ENCODE results near the gene ROS1.

Gene ROS1

DNA sequence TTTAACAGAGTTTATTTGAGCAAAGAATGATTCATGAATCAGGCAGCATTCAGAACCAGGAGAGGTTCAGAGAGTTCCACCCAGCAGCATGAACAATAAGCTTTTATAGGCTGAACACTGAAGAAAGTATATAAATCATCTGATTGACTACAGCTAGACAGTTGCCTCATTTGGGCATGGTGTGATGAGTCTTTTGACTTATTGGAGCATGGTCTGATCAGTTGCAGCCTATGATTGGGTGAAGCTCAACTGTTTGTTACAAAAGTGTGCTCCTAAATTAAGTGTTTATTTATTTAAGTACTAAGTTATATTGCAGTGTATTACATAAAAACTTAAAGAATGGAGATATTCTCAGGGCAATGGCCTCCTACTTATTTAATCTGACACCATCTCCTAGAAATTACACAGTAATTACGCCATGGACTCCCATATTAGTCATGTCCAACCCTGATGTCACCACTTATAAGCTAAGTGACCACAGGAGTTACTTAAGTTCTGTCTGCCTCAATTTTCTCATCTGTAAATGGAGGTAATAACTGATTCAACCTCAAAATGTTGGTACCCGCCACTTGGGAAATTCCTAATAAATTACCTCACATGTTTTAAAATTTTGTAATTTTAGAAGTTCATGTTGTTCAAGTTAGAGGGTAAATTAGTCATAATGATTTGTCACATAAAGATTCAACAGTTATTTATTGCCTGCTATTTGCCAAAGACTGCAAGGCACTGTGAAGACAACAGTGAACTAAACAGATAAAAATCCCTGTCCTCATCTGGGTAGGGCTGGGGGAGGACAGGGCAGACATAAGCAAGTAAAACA, 15.2 kb upstream of the ROS1 start:
- no peak for DNase-seq

DNA sequence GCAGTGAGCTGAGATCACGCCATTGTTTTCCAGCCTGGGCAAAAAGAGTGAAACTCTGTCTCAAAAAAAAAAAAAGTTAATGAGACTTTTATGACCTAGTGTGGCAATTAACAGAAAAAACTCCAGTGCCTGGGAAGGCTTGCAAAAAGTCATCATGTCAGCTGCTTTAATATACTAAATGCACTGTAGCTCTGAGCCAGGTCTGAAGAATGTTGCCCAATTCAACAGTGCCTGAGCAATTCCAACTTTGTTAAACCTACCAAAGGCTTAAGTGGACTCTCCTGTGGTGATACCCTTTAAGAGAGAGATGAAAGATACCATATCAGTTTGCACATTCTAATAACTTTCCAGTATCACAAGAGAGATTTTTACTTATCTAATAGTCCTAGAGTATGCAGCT, 6.5 kb upstream of the ROS1 start:
- DNase-seq, result no peak

- no peak for DNase-seq
These were observed 2.0 kb downstream of the ROS1 start for GRCh38 chr6:117423754-117424153.

- DNase-seq, result no peak
These were observed 7.4 kb downstream of the ROS1 start for GRCh38 chr6:117418320-117418719.

- no peak for DNase-seq
These were observed 7.9 kb downstream of the ROS1 start for GRCh38 chr6:117417851-117418250.

GRCh38 chr6:117414770-117415169, 11.0 kb downstream of the ROS1 start:
- no peak for DNase-seq

DNA sequence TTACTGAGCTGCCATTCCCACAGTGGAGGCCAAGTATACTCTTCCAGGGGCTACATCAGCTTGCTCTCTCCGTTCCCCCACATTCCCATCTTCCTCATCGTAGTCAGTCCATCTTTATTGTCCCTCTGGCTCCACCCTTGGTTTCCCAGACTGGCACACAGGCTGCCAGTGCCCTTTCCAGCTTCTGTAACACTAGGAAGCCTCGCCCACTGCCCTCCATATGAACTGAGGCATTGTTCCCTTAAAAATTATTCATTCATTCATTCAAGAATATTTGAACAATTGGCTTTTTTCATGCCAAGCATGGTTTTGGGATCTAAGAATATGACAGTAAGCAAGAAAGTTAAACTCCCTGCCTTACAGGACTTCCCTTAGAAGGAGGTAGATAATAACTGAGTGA, 14.3 kb downstream of the ROS1 start:
- no peak for DNase-seq

GRCh38 chr6:117409863-117410262, 15.9 kb downstream of the ROS1 start:
- DNase-seq, result no peak

DNA sequence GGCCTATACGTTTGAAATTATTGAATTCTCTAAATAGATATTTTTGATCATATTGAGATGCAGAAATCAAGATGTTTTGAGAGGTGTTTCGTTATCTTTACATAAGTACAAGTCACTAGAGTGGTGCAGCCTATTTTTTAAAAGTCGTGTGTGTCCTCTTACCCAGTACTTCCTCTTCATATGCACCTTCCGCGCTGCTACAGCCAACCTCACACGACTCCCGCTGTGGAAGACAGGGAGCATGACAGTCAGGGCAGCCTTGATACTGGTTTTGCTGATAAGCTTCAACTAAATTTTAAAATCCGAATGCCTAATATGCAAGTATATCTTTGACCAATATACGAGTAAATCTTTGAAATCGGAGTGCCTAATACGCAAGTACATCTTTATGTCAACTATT, 16.3 kb downstream of the ROS1 start:
- DNase-seq, result no peak

DNA sequence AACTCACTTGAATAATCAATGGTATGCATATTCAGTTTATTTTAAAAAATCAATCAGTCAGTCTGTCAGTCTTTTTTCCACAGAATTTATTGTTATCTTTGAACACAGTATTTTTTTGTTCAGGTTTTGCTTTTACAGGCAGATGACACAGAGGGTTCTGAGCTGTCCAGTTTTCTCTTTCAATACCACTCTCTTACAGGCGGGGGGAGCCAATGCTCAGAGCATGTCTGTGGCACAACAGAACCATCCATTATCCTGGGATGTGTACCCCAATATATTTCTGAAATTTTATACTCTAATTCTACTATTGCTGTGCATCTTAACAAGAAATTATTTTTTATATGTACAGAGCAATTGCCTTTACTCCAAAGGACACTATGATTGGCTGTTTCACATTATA, 21.2 kb downstream of the ROS1 start:
- DNase-seq, result no peak

- DNase-seq, result no peak
These were observed 23.9 kb downstream of the ROS1 start for GRCh38 chr6:117401799-117402198.

GRCh38 chr6:117399924-117400323, 25.8 kb downstream of the ROS1 start:
- no peak for DNase-seq

GRCh38 chr6:117399126-117399525, 26.6 kb downstream of the ROS1 start:
- DNase-seq, result no peak

GRCh38 chr6:117397536-117398227, 28.1 kb downstream of the ROS1 start:
- no peak for DNase-seq

GRCh38 chr6:117396228-117396627, 29.5 kb downstream of the ROS1 start:
- no peak for DNase-seq

DNA sequence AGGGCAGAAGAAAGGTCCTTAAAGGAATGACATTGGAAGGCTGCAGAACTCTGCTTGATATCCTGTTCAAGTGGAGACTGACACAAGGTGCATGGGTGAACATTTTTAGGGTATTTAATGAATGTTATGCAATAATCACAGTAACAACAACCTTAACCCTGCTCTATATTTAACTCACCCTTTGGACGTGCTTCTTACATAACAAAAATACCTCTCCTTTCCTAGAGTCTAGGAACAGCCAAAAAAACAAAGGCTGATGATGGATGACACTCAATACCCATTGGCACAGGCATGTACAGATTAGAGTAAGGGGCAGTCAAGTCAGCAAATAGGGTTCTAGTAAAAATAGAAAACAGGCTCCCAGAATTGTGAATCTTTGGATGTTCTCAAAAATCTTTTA, 30.6 kb downstream of the ROS1 start:
- no peak for DNase-seq

DNA sequence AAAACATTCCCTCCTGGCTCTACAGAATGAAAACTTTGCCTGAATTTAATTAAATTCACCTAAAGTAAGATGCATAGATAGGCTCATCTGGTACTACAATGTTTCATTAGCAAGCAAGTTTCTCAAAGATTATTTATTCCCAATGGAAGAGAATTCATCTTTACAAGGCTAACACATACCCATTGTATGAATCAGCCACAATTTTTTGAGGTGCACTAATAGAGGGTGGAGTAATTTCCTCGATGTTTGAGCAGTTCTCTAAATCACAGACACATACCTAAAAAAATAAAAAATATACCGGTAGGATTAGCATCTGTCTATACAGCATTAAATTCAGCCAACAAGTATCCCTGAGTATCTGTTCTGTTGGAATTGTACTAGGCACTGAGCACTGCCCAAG, 32.7 kb downstream of the ROS1 start:
- DNase-seq, result no peak

- no peak for DNase-seq
These were observed 33.7 kb downstream of the ROS1 start for GRCh38 chr6:117391874-117392583.

- no peak for DNase-seq
These were observed 36.3 kb downstream of the ROS1 start for GRCh38 chr6:117389227-117390057.

GRCh38 chr6:117387454-117387974, 38.2 kb downstream of the ROS1 start:
- no peak for DNase-seq

GRCh38 chr6:117384659-117385058, 41.1 kb downstream of the ROS1 start:
- no peak for DNase-seq

- DNase-seq, result no peak
These were observed 44.0 kb downstream of the ROS1 start for GRCh38 chr6:117381749-117382148.

- no peak for DNase-seq
These were observed 45.4 kb downstream of the ROS1 start for GRCh38 chr6:117380298-117380697.

Data from right hindlimb (tissue), 1 donor.